Activated CD8-positive, alpha-beta T cell treated with anti-CD3 and anti-CD28 coated beads for 36 hours (primary cell): ENCODE data around the gene RPL41. TPM values are rescaled to one million over a fixed set of nuclear protein-coding genes. Genes with fewer than 3 reads are reported as not detected.
A peak's percentile ranks its signal among the peaks of the same experiment; 100 is the strongest.
"Not testable (repeated sequence)": the region's sequence is repeated elsewhere in the genome, so short reads cannot be mapped to it uniquely, and the experiment has no call there.

ENCODE experiments used
- ATAC-seq: fragments of 200-7000 bp; cut with Tn5 transposase; one replicate; pipeline ENCODE4 v1.10.0; 2021; ENCODE audit warnings: mild to moderate bottlenecking, moderate library complexity
- CTCF ChIA-PET: fragments of 350-600 bp; sonication (Branson Sonifier 250); formaldehyde crosslinking; loops from one replicate; lab custom pipeline; 2021; ENCODE audit warnings: antibody characterized with exemption; lab: Charles Lee
- POLR2A ChIA-PET: fragments of 350-600 bp; sonication (Branson Sonifier 250); formaldehyde crosslinking; loops from one replicate; lab custom pipeline; 2021; ENCODE audit warnings: antibody characterized with exemption; lab: Charles Lee
- DNase-seq: peaks from one replicate; pipeline ENCODE4 v3.0.0-alpha.2; 2020
- H3K27ac Mint-ChIP-seq: one replicate; pipeline ENCODE4 v1.8.0; 2021; ENCODE audit warnings: mild to moderate bottlenecking, mixed read lengths
- H3K27me3 Mint-ChIP-seq: one replicate; pipeline ENCODE4 v1.8.0; 2021; ENCODE audit warnings: mixed read lengths
- H3K36me3 Mint-ChIP-seq: one replicate; pipeline ENCODE4 v1.8.0; 2021; ENCODE audit warnings: low read depth, mixed read lengths
- H3K4me1 Mint-ChIP-seq: one replicate; pipeline ENCODE4 v1.8.0; 2021; ENCODE audit warnings: low read depth, mixed read lengths
- H3K4me3 Mint-ChIP-seq: one replicate; pipeline ENCODE4 v1.8.0; 2021; ENCODE audit warnings: mild to moderate bottlenecking, moderate library complexity, mixed read lengths
- H3K9me3 Mint-ChIP-seq: one replicate; pipeline ENCODE4 v1.8.0; 2021; ENCODE audit warnings: mixed read lengths
- CTCF ChIP-seq: fragments of 200-600 bp; IDR thresholded peaks from one replicate; pipeline ENCODE4 v1.8.0; 2022; ENCODE audit warnings: antibody characterized with exemption, mild to moderate bottlenecking
- intact Hi-C: fragments of 100-400 bp; cut with micrococcal nuclease; formaldehyde crosslinking; loops from one replicate; pipeline ENCODE4 v1.10.0; 2022
- total RNA-seq, 2 experiments: library from RNA; stranded (reverse); gene quantifications; one replicate each; pipeline ENCODE4 v1.2.3, GENCODE V29; 2021

Gene RPL41
- total RNA-seq, 2 experiments from 2014 or later = 5,401 to 5,452 TPM

DNA sequence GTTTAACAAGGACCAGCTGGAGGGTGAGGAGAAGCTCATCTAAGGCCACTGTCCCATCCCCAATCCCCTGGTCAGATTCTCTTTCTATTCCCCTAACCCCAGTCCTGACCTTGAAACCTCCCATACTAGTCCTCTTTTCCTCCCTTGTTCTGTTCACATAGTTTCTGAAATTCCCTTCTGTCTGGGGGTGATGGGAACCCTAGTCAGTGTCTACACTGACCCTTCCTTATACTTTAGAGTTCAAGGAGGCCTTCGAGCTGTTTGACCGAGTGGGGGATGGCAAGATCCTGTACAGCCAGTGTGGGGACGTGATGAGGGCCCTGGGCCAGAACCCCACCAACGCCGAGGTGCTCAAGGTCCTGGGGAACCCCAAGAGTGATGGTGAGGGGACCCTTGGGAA, 38.4 kb downstream of the RPL41 start:
- intact Hi-C loops = loop anchor here (5.0 kb wide), 1 partner anchor 38 kb away; the partner anchor contains the start of genes RPL41 and ZC3H10
- no peak overlapping the region for H3K27ac Mint-ChIP-seq
- no peak for TF ChIP-seq CTCF
- CTCF ChIA-PET = interaction anchor here (0.7 to 3.1 kb wide), 6 partner anchors 12 to 37 kb away, joined by 3 to 14 read pairs (median 6); partner anchors contain the start of genes SMARCC2 and ZC3H10
- H3K4me1 Mint-ChIP-seq = peaks cover 38% of the 10 kb centered on the region
- DNase-seq (no peak), ATAC-seq (no peak)
- peaks cover 29% of the 10 kb centered on the region for H3K36me3 Mint-ChIP-seq
- H3K9me3 Mint-ChIP-seq = no peaks in the 10 kb centered on the region
- POLR2A ChIA-PET = interaction anchor here (0.9 to 3.6 kb wide), 7 partner anchors 11 to 67 kb away, joined by 3 to 19 read pairs (median 4); partner anchors contain the start of genes ESYT1, PA2G4, RNF41 and RPL41
- H3K27me3 Mint-ChIP-seq = no peaks in the 10 kb centered on the region
- no peak overlapping the region for H3K4me3 Mint-ChIP-seq

GRCh38 chr12:56155256-56155845, 38.9 kb downstream of the RPL41 start:
- no peak for ATAC-seq
- no peak for DNase-seq
- peaks cover 35% of the 10 kb centered on the region for H3K36me3 Mint-ChIP-seq
- no peak for TF ChIP-seq CTCF
- intact Hi-C loops = no loop called here
- H3K27me3 Mint-ChIP-seq = no peaks in the 10 kb centered on the region
- H3K4me1 Mint-ChIP-seq = peaks cover 39% of the 10 kb centered on the region
- POLR2A ChIA-PET = interaction anchor here (1.3 to 3.6 kb wide), 4 partner anchors 28 to 67 kb away, joined by 3 to 19 read pairs (median 8); partner anchors contain the start of genes ESYT1, PA2G4, RNF41 and RPL41
- H3K9me3 Mint-ChIP-seq = no peaks in the 10 kb centered on the region
- H3K27ac Mint-ChIP-seq = no peak overlapping the region
- CTCF ChIA-PET = interaction anchor here (0.7 to 3.1 kb wide), 5 partner anchors 13 to 37 kb away, joined by 3 to 14 read pairs (median 9); partner anchors contain the start of genes SMARCC2 and ZC3H10
- no peak overlapping the region for H3K4me3 Mint-ChIP-seq

- Mint-ChIP-seq H3K27ac (peak overlapping the region; percentile 98), H3K4me1 (peaks cover 40% of the 10 kb centered on the region), H3K36me3 (peaks cover 45% of the 10 kb centered on the region), H3K4me3 (peak overlapping the region; percentile 95)
- intact Hi-C loops, DNase-seq, ATAC-seq, H3K27me3 Mint-ChIP-seq, H3K9me3 Mint-ChIP-seq: not testable (repeated sequence)
- POLR2A ChIA-PET = interaction anchor here (0.6 to 3.6 kb wide), 7 partner anchors 8 to 52 kb away, joined by 3 to 19 read pairs (median 4); partner anchors contain the start of genes PA2G4, RPL41 and ZC3H10
- CTCF ChIA-PET = interaction anchor here (0.6 to 3.1 kb wide), 3 partner anchors 30 to 37 kb away, joined by 3 to 14 read pairs (median 12); partner anchors contain the start of gene SMARCC2
These were observed 40.2 kb downstream of the RPL41 start for GRCh38 chr12:56156464-56157200.

DNA sequence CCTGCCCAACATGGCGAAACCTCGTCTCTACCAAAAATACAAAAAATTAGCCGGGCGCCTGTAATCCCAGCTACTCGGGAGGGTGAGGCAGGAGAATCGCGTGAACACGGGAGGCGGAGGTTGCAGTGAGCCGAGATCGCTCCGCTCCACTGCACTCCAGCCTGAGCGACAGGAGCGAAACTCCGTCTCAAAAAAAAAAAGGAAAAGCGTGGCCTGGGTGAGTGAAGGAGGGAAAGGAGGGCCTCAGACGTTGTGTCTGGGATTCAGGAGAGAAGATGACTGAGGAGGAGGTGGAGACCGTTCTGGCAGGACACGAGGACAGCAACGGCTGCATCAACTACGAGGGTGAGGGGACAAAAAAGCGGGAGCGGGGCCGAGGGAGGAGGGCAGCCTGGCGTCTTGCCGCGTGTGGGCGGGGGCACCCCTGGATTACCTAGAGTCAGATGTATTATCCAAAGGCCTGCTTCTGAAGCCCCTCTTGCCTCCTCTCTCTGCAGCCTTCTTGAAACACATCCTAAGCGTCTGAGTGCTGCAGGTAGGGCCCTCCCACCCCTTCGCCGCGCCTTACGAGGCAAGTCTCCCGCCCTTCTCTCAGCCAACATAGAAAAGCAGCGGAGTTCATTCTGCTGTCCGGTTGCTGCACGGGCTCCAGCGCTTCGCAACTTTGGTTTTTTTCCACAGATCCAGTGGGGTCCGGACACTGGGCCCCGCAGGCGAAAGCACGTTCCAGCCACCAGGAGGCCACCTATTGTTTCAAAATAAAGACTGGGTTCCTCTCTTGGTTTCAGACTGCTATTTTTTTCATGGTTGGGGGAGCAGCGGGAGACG, 41.0 kb downstream of the RPL41 start:
- POLR2A ChIA-PET = interaction anchor here (0.6 to 5.7 kb wide), 10 partner anchors 9 to 49 kb away, joined by 3 to 51 read pairs (median 4); partner anchors contain the start of gene ZC3H10
- CTCF ChIA-PET = interaction anchor here (1.2 to 3.0 kb wide), 3 partner anchors 31 to 39 kb away, joined by 3 to 19 read pairs (median 12); partner anchors contain the start of gene ZC3H10
- H3K36me3 Mint-ChIP-seq = peaks cover 49% of the 10 kb centered on the region

More for the DNA sequence above, 41.0 kb downstream of the RPL41 start:
- H3K4me1 Mint-ChIP-seq = peaks cover 38% of the 10 kb centered on the region
- H3K4me3 Mint-ChIP-seq = peak overlapping the region; percentile 95
- peak; percentile 22 for TF ChIP-seq CTCF
- intact Hi-C loops = loop anchor here (2.0 kb wide), 1 partner anchor 29 kb away; the partner anchor contains the start of gene ESYT1
- peak; percentile 43 for ATAC-seq
- peak; percentile 76 for DNase-seq
- H3K27me3 Mint-ChIP-seq = no peaks in the 10 kb centered on the region
- peak overlapping the region; percentile 98 for H3K27ac Mint-ChIP-seq
- H3K9me3 Mint-ChIP-seq = no peaks in the 10 kb centered on the region
